GM12872 (cell line): ENCODE data around the gene PIK3R4.

ENCODE experiments used
- CTCF ChIP-seq: IDR thresholded peaks from 3 replicates; pipeline ENCODE4 v1.5.1; 2011; ENCODE audit warnings: low read depth, mild to moderate bottlenecking, low read length, moderate library complexity; ENCODE audit not compliant: insufficient read depth

The PIK3R4 gene

GRCh38 chr3:130654091-130654490, 92.5 kb downstream of the PIK3R4 start:
- TF ChIP-seq CTCF, result no peak

GRCh38 chr3:130649061-130649654, 97.5 kb downstream of the PIK3R4 start:
- no peak for TF ChIP-seq CTCF

GRCh38 chr3:130648293-130648692, 98.3 kb downstream of the PIK3R4 start:
- no peak for TF ChIP-seq CTCF

- no peak for TF ChIP-seq CTCF
These were observed 101.4 kb downstream of the PIK3R4 start for GRCh38 chr3:130645261-130645660.

GRCh38 chr3:130644628-130645253, 101.9 kb downstream of the PIK3R4 start:
- TF ChIP-seq CTCF, result no peak

GRCh38 chr3:130640027-130640426, 106.6 kb downstream of the PIK3R4 start:
- TF ChIP-seq CTCF, result no peak

- no peak for TF ChIP-seq CTCF
These were observed 110.0 kb downstream of the PIK3R4 start for GRCh38 chr3:130636480-130637234.
